Esophagus squamous epithelium (tissue), 5 donors: ENCODE measurements around the gene ACOT13. TPM values are rescaled to one million over a fixed set of nuclear protein-coding genes. Genes with fewer than 3 reads are reported as not detected.

ENCODE experiments used
- DNase-seq: peaks from one replicate; lab custom pipeline; 2025; lab: John Stamatoyannopoulos, UW
- H3K27ac ChIP-seq, 4 donors: fragments of 200-600 bp; sonication (generic); one replicate each; pipeline ENCODE4 v1.5.1; 2016 to 2019; ENCODE audit warnings: mild to moderate bottlenecking in 1 of 4
- H3K27me3 ChIP-seq, 4 donors: fragments of 200-600 bp; sonication (generic); 1 replicate in 3 of 4; 2 replicates in 1 of 4; pipeline versions ENCODE4 v1.5.1 to v1.6.0; 2017 to 2021; ENCODE audit warnings: antibody characterized with exemption in 1 of 4
- H3K36me3 ChIP-seq, 3 donors: fragments of 200-600 bp; sonication (generic); one replicate each; pipeline ENCODE4 v1.5.1; 2016 to 2019
- H3K4me1 ChIP-seq, 3 donors: fragments of 200-600 bp; sonication (generic); one replicate each; pipeline ENCODE4 v1.5.1; 2017 to 2019
- H3K4me3 ChIP-seq, 4 donors: fragments of 200-600 bp; sonication (generic); 1 replicate in 3 of 4; 2 replicates in 1 of 4; pipeline ENCODE4 v1.5.1; 2016 to 2019; ENCODE audit warnings: mild to moderate bottlenecking in 2 of 4, moderate library complexity in 1 of 4
- H3K9me3 ChIP-seq, 3 donors: fragments of 200-600 bp; sonication (generic); one replicate each; pipeline ENCODE4 v1.5.1; 2016 to 2019
- CTCF ChIP-seq, 6 experiments: fragments of 450-650 bp in 4 of 6; fragments of 200-600 bp in 2 of 6; sonication (generic) in 2 of 6; IDR thresholded peaks; one replicate each; pipeline ENCODE4 v1.5.1; 2016 to 2019; ENCODE audit warnings: antibody characterized with exemption in 6 of 6, mild to moderate bottlenecking in 4 of 6, moderate library complexity in 4 of 6
- POLR2A ChIP-seq, 4 donors: fragments of 450-650 bp; IDR thresholded peaks; one replicate each; pipeline ENCODE4 v1.6.1; 2017; ENCODE audit warnings: antibody characterized with exemption in 4 of 4, mild to moderate bottlenecking in 4 of 4, moderate library complexity in 3 of 4
- WGBS, 2 donors: methylation state at CpG; one replicate each; pipeline ENCODE4 v1.1.5; 2018; 5-methylcytosine and 5-hydroxymethylcytosine counted together
- intact Hi-C: fragments of 100-400 bp; cut with DNase I; formaldehyde crosslinking; loops from one replicate; pipeline ENCODE4 v1.15.0; 2022
- total RNA-seq, 4 donors: library from RNA; depleted of rRNA; stranded (reverse); fragments of >200 nt; gene quantifications; one replicate each; pipeline ENCODE4 v1.1.0, GENCODE V29; 2016
- donor health status: DM: yes; HTN: yes; CAD: no.

The ACOT13 gene
- total RNA-seq, 4 donors from 2014 or later = 2.5 to 6.1 (median 3.6) TPM

- intact Hi-C loops = no loop called here
- no peaks in the 10 kb centered on the region for H3K4me1 ChIP-seq
- H3K27ac ChIP-seq = no peak overlapping the region
- 88% methylated on average over 2 of the region's 2 CpGs for WGBS, 2 donors
- H3K9me3 ChIP-seq = no peaks in the 10 kb centered on the region
- no peak overlapping the region for H3K4me3 ChIP-seq
- H3K27me3 ChIP-seq = no peaks in the 10 kb centered on the region
- H3K36me3 ChIP-seq = peaks cover 0 to 7% (median 0%) of the 10 kb centered on the region in 3 donors
- TF ChIP-seq CTCF (IDR thresholded peaks at IDR 0.05) = no peak
- TF ChIP-seq POLR2A (IDR thresholded peaks at IDR 0.05) = no peak
- no peak for DNase-seq
These were observed 23.1 kb downstream of the ACOT13 start for GRCh38 chr6:24689964-24690363.

- no peak overlapping the region for H3K27ac ChIP-seq
- peaks cover 0 to 3% (median 0%) of the 10 kb centered on the region in 3 donors for H3K4me1 ChIP-seq
- peaks cover 0 to 7% (median 0%) of the 10 kb centered on the region in 3 donors for H3K36me3 ChIP-seq
- intact Hi-C loops = no loop called here
- no peak for DNase-seq
- WGBS, 2 donors = 40 to 42% methylated on average over 1 of the region's 1 CpG
- no peaks in the 10 kb centered on the region for H3K27me3 ChIP-seq
- H3K4me3 ChIP-seq = no peak overlapping the region
- H3K9me3 ChIP-seq = no peaks in the 10 kb centered on the region
- TF ChIP-seq CTCF (IDR thresholded peaks at IDR 0.05) (no peak), POLR2A (IDR thresholded peaks at IDR 0.05) (no peak)
These were observed 23.7 kb downstream of the ACOT13 start for GRCh38 chr6:24690593-24690992.

GRCh38 chr6:24691550-24691949, 24.7 kb downstream of the ACOT13 start:
- DNase-seq = no peak
- H3K36me3 ChIP-seq = peaks cover 0 to 7% (median 0%) of the 10 kb centered on the region in 3 donors
- intact Hi-C loops = no loop called here
- 86 to 91% methylated on average over 3 of the region's 3 CpGs for WGBS, 2 donors
- H3K4me3 ChIP-seq = no peak overlapping the region
- peaks cover 0 to 5% (median 0%) of the 10 kb centered on the region in 3 donors for H3K4me1 ChIP-seq
- H3K9me3 ChIP-seq = no peaks in the 10 kb centered on the region
- no peaks in the 10 kb centered on the region for H3K27me3 ChIP-seq
- no peak overlapping the region for H3K27ac ChIP-seq
- no peak for TF ChIP-seq POLR2A (IDR thresholded peaks at IDR 0.05)
- no peak for TF ChIP-seq CTCF (IDR thresholded peaks at IDR 0.05)

GRCh38 chr6:24692003-24692402, 25.1 kb downstream of the ACOT13 start:
- H3K4me3 ChIP-seq = no peak overlapping the region
- no peak for TF ChIP-seq CTCF (IDR thresholded peaks at IDR 0.05)
- TF ChIP-seq POLR2A (IDR thresholded peaks at IDR 0.05) = no peak
- no peak for DNase-seq
- no peaks in the 10 kb centered on the region for H3K9me3 ChIP-seq
- H3K27me3 ChIP-seq = no peaks in the 10 kb centered on the region
- WGBS, 2 donors = 76% methylated on average over 4 of the region's 4 CpGs
- intact Hi-C loops = no loop called here
- no peak overlapping the region for H3K27ac ChIP-seq
- peaks cover 0 to 7% (median 0%) of the 10 kb centered on the region in 3 donors for H3K36me3 ChIP-seq
- H3K4me1 ChIP-seq = peaks cover 0 to 5% (median 0%) of the 10 kb centered on the region in 3 donors

GRCh38 chr6:24692415-24692814, 25.5 kb downstream of the ACOT13 start:
- no peaks in the 10 kb centered on the region for H3K9me3 ChIP-seq
- TF ChIP-seq CTCF (IDR thresholded peaks at IDR 0.05) = no peak
- no peak for TF ChIP-seq POLR2A (IDR thresholded peaks at IDR 0.05)
- no peak overlapping the region for H3K4me3 ChIP-seq
- peaks cover 0 to 5% (median 0%) of the 10 kb centered on the region in 3 donors for H3K4me1 ChIP-seq
- 89 to 92% methylated on average over 3 of the region's 3 CpGs for WGBS, 2 donors
- H3K27me3 ChIP-seq = no peaks in the 10 kb centered on the region
- H3K27ac ChIP-seq = no peak overlapping the region
- H3K36me3 ChIP-seq = peaks cover 0 to 7% (median 0%) of the 10 kb centered on the region in 3 donors
- intact Hi-C loops = no loop called here
- DNase-seq = no peak
